Spinal cord (tissue), 10 donors: Measurements from ENCODE around the gene N4BP2. TPM values are rescaled to one million over a fixed set of nuclear protein-coding genes. Genes with fewer than 3 reads are reported as not detected.
"Not testable (repeated sequence)": the region's sequence is repeated elsewhere in the genome, so short reads cannot be mapped to it uniquely, and the experiment has no call there.

Experiments
- DNase-seq, 6 donors: peaks; one replicate each; pipeline versions ENCODE4 v3.0.0 to v3.0.0-alpha.2; 2013 to 2015; ENCODE audit warnings: low spot score in 6 of 6, low read depth in 4 of 6
- H3K27ac ChIP-seq: one replicate; pipeline ENCODE4 v1.5.1; 2013; ENCODE audit warnings: low read depth, low read length, control low read depth
- H3K27me3 ChIP-seq: one replicate; pipeline ENCODE4 v1.6.1; 2013; ENCODE audit warnings: low read length; ENCODE audit not compliant: control insufficient read depth, insufficient read depth
- H3K36me3 ChIP-seq: one replicate; pipeline ENCODE4 v1.6.1; 2013; ENCODE audit warnings: low read length; ENCODE audit not compliant: control insufficient read depth, insufficient read depth
- H3K4me1 ChIP-seq: one replicate; pipeline ENCODE4 v1.6.1; 2013; ENCODE audit warnings: low read length; ENCODE audit not compliant: control insufficient read depth, insufficient read depth
- H3K4me3 ChIP-seq: one replicate; pipeline ENCODE4 v1.5.1; 2013; ENCODE audit warnings: low read depth, low read length, control low read depth
- H3K9me3 ChIP-seq: one replicate; pipeline ENCODE4 v1.6.1; 2013; ENCODE audit warnings: low read length; ENCODE audit not compliant: control insufficient read depth, insufficient read depth
- WGBS: methylation state at CpG from one replicate; pipeline ENCODE4 v1.1.5; 2013; ENCODE audit warnings: missing lambda C conversion rate; ENCODE audit not compliant: insufficient coverage; 5-methylcytosine and 5-hydroxymethylcytosine counted together
- polyA plus RNA-seq, 2 donors: library from polyadenylated mRNA; unstranded; fragments of 120-200 nt; gene quantifications; one replicate each; pipeline ENCODE4 v1.2.1, GENCODE V29; 2013; ENCODE audit not compliant: insufficient read length in 2 of 2
- total RNA-seq, 2 donors: library from RNA; depleted of rRNA in 1 of 2; stranded (reverse); fragments of 120-200 nt in 1 of 2; fragments of >200 nt in 1 of 2; gene quantifications; one replicate each; pipeline versions ENCODE4 v1.2.3 to v1.2.4, GENCODE V29; 2013 to 2014
- donor health status: healthy.

N4BP2 gene
- total and polyA plus RNA-seq, 4 donors, result 9.1 to 52.2 (median 19.6) TPM

DNA sequence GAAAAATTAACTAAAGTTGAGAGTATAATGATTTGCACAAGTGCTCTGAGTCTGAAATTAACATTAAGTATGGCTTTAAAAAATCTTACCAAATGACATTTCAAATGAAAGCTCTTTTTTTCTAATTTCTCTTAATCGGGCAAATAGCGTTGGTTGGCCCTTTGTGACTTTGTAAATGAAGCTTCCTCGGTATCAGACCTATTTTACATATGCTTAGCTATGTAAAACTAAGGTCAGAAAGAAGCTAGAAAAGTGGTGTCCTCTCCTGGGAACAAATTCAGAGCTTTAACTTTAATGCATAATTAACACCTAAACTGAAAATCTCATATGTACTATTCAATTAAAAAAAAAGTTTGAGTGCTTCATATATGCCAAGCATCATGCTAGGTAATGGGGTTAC, 62.7 kb downstream of the N4BP2 start:
- no peak for DNase-seq
- H3K27ac ChIP-seq, result no peak overlapping the region
- WGBS, result no CpG with 5 or more reads among the region's 3 CpGs

GRCh38 chr4:40121515-40121914, 64.9 kb downstream of the N4BP2 start:
- WGBS, result 100% methylated on average over 2 of the region's 4 CpGs
- DNase-seq, result no peak

More for the DNA sequence above, 62.7 kb downstream of the N4BP2 start:
- no peak overlapping the region for H3K4me3 ChIP-seq
- H3K36me3 ChIP-seq, result peaks cover 7% of the 10 kb centered on the region
- no peaks in the 10 kb centered on the region for H3K27me3 ChIP-seq
- no peaks in the 10 kb centered on the region for H3K9me3 ChIP-seq
- H3K4me1 ChIP-seq, result no peaks in the 10 kb centered on the region

GRCh38 chr4:40122941-40123340, 66.3 kb downstream of the N4BP2 start:
- no peaks in the 10 kb centered on the region for H3K9me3 ChIP-seq
- DNase-seq, result no peak
- H3K36me3 ChIP-seq, result peaks cover 18% of the 10 kb centered on the region
- H3K27me3 ChIP-seq, result no peaks in the 10 kb centered on the region
- H3K27ac ChIP-seq, result no peak overlapping the region
- H3K4me3 ChIP-seq, result no peak overlapping the region
- H3K4me1 ChIP-seq, result no peaks in the 10 kb centered on the region
- no CpG with 5 or more reads among the region's 1 CpG for WGBS

More at GRCh38 chr4:40121515-40121914, 64.9 kb downstream of the N4BP2 start:
- Histone ChIP-seq H3K27ac (no peak overlapping the region), H3K27me3 (no peaks in the 10 kb centered on the region), H3K9me3 (no peaks in the 10 kb centered on the region), H3K36me3 (peaks cover 7% of the 10 kb centered on the region), H3K4me1 (no peaks in the 10 kb centered on the region), H3K4me3 (no peak overlapping the region)

GRCh38 chr4:40124690-40125089, 68.0 kb downstream of the N4BP2 start:
- no peaks in the 10 kb centered on the region for H3K9me3 ChIP-seq
- peaks cover 15% of the 10 kb centered on the region for H3K36me3 ChIP-seq
- H3K4me1 ChIP-seq, result no peaks in the 10 kb centered on the region
- no peak overlapping the region for H3K4me3 ChIP-seq
- H3K27ac ChIP-seq, result no peak overlapping the region
- no peak for DNase-seq
- no peaks in the 10 kb centered on the region for H3K27me3 ChIP-seq

DNA sequence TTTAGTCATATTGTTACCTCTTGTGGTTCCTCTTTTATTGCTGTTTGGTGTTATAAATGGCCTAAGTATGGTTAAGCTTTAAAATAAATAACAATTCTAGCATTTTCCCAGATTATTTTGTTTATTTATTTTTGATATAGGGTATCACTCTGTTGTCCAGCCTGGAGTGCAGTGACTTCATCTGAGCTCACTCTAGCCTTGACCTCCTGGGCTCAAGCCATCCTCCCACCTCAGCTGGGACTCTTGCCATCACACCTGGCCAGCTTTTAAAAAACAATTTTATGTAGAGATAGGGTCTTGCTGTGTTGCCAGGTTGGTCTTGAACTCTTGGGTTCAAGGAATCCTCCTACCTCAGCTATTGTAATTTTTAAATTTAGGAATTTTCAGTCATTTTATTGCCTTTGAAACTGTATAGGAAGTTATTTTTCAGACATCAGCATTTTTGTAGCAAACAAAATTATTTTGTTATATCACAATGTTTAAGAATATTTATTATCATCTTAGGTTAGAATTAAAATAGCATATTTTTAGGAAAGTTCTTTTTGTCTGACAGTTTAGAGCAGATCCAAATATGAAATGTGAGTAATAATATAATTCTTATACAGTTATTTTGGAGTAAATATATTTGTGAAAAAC, 73.9 kb downstream of the N4BP2 start:
- no peak overlapping the region for H3K4me3 ChIP-seq
- H3K4me1 ChIP-seq, result no peaks in the 10 kb centered on the region
- H3K36me3 ChIP-seq, result peaks cover 23% of the 10 kb centered on the region
- no peaks in the 10 kb centered on the region for H3K27me3 ChIP-seq
- DNase-seq, result no peak
- H3K9me3 ChIP-seq, result no peaks in the 10 kb centered on the region
- no peak overlapping the region for H3K27ac ChIP-seq

DNA sequence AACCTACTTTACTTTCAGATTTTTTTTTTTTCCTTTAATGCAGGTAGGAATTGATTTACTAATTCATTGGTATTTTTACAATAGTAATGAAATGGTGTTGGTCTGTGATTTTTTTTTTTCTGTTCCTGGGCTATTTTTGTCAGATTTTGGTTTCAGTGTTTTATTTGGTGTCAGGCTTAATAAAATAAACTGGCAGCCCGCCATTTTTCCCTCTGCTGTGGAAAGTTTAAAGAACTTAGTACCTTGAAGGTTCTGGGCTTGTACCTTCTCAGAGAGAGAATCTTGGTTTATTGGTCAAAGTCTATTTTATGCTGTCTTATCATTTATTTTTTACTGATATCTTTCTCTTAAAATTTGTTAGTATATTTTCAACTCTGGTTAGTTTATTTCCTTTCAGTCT, 76.2 kb downstream of the N4BP2 start:
- Histone ChIP-seq H3K9me3 (no peaks in the 10 kb centered on the region), H3K4me1 (no peaks in the 10 kb centered on the region), H3K36me3 (peaks cover 17% of the 10 kb centered on the region), H3K4me3 (no peak overlapping the region), H3K27ac (no peak overlapping the region), H3K27me3 (no peaks in the 10 kb centered on the region)
- DNase-seq, result no peak
- WGBS, result no CpG with 5 or more reads among the region's 1 CpG

DNA sequence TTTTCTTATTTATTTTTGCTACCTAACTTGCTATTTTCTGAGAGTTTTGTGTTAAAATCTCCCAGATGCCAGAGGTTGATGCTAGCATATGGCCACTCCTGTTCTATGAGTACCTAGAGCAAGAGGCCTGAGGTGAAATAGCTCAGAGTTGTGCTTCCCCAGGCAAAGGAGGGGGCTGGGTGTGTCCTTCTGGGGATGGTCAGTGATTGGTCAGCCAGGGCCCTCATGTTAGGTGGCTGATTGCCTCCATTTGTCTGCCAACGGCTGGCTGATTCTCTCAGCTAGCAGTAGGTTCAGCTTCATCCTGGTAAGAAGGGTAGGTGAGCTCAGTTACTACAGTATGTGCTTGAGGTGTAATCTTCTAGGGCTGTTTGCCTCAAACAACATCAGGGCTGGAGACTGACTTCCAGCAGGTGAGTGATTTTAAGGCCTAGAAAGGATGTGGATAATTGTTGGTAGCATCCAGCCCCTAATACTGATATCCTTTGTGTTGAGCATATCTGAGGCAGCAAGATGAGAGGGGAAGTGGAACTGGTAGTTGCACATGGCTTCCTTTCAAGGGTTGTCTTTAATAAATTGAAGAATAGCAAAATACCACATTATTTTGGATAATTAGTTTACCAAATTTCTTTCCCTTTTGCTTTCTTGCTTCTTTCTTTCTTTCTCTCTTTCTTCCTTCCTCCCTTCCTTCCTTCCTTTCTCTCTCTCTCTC, 77.7 kb downstream of the N4BP2 start:
- Histone ChIP-seq H3K27me3 (no peaks in the 10 kb centered on the region), H3K9me3 (no peaks in the 10 kb centered on the region), H3K4me1 (no peaks in the 10 kb centered on the region), H3K27ac (no peak overlapping the region), H3K36me3 (peaks cover 17% of the 10 kb centered on the region), H3K4me3 (no peak overlapping the region)
- 64% methylated on average over 1 of the region's 1 CpG for whole genome bisulfite sequencing
- no peak for DNase-seq

DNA sequence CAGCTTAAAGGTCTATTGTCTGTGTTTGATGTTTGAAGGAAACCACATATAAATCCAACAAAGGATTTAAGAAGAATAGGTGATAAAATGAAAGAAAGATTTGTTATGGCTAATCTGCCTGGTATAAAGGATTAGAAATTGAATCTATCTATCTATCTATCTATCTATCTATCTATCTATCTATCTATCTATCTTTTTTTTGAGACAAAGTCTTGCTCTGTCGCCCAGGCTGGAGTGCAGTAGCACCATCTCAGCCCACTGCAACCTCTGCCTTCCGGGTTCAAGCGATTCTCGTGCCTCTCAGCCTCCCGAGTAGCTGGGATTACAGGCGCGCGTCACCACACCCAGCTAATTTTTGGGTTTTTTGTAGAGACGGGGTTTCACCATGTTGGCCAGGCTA, 79.6 kb downstream of the N4BP2 start:
- not testable (repeated sequence) for H3K9me3 ChIP-seq, H3K27ac ChIP-seq, H3K27me3 ChIP-seq, H3K4me1 ChIP-seq, H3K4me3 ChIP-seq, DNase-seq
- H3K36me3 ChIP-seq, result peaks cover 17% of the 10 kb centered on the region
- WGBS, result 96% methylated on average over 5 of the region's 9 CpGs

DNA sequence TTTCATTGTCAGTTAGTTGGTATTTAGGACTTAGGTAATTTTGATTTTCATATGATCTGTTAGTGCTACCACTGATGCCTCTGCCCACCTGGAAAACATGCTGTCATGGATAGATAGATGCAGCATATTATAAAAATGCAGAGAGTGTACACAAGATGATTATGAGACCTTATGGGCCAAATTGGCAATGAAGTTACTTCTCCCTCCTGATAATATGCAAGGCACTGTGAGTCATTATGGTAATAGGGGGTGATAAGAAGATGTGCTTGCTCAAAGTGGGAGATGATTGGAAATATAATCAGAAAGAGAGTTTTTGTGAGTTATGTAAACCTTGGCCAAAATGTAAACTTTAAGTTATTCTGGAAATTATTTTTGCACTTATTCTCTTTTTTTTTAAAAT, 83.5 kb downstream of the N4BP2 start:
- no peak overlapping the region for H3K27ac ChIP-seq
- H3K27me3 ChIP-seq, result no peaks in the 10 kb centered on the region
- no peaks in the 10 kb centered on the region for H3K4me1 ChIP-seq
- H3K4me3 ChIP-seq, result no peak overlapping the region
- DNase-seq, result no peak
- peaks cover 21% of the 10 kb centered on the region for H3K36me3 ChIP-seq
- no peaks in the 10 kb centered on the region for H3K9me3 ChIP-seq

GRCh38 chr4:40140597-40140996, 83.9 kb downstream of the N4BP2 start:
- peaks cover 23% of the 10 kb centered on the region for H3K36me3 ChIP-seq
- no CpG with 5 or more reads among the region's 4 CpGs for WGBS
- not testable (repeated sequence) for H3K4me1 ChIP-seq, H3K4me3 ChIP-seq, H3K9me3 ChIP-seq, H3K27me3 ChIP-seq, DNase-seq, H3K27ac ChIP-seq
